ENCODE data around the gene C1orf185. TPM values are rescaled to one million over a fixed set of nuclear protein-coding genes. Genes with fewer than 3 reads are reported as not detected.

Gene C1orf185
- polyA plus RNA-seq, 1 experiment = not detected

Small RNA genes lying within 50 kb of the gene (small RNA-seq; reads per million reads assigned to genes)
- gene MIR4421 (ENCODE audit: insufficient read length, low read depth) = not detected
- gene MIR6500 (ENCODE audit: insufficient read length, low read depth) = not detected
- not detected for gene RF00019 (ENCODE audit: insufficient read length, low read depth)

Other genes starting within 250 kb of the C1orf185 start
- gene FAF1, start 142.0 kb upstream of the C1orf185 start, polyA plus RNA-seq (2011; rRNA removed) = 37.9 and 40.2 TPM in 2 replicates
- 9.5 and 12.5 TPM in 2 replicates for gene CDKN2C, start 132.0 kb upstream of the C1orf185 start, polyA plus RNA-seq (2011; rRNA removed)
- gene RNF11, start 134.0 kb downstream of the C1orf185 start, polyA plus RNA-seq (2011; rRNA removed) = 136 and 163 TPM in 2 replicates
- gene TTC39A, start 228.3 kb downstream of the C1orf185 start, polyA plus RNA-seq (2011; rRNA removed) = 0.21 and 0.46 TPM in 2 replicates

All from AG04450 (cell line).